Esophagus squamous epithelium (tissue), 5 donors: ENCODE data around the gene MRRF. TPM values are rescaled to one million over a fixed set of nuclear protein-coding genes. Genes with fewer than 3 reads are reported as not detected.

Source experiments
- DNase-seq: peaks from one replicate; lab custom pipeline; 2025; lab: John Stamatoyannopoulos, UW
- H3K27ac ChIP-seq, 4 donors: fragments of 200-600 bp; sonication (generic); one replicate each; pipeline ENCODE4 v1.5.1; 2016 to 2019; ENCODE audit warnings: mild to moderate bottlenecking in 1 of 4
- H3K27me3 ChIP-seq, 4 donors: fragments of 200-600 bp; sonication (generic); 1 replicate in 3 of 4; 2 replicates in 1 of 4; pipeline versions ENCODE4 v1.5.1 to v1.6.0; 2017 to 2021; ENCODE audit warnings: antibody characterized with exemption in 1 of 4
- H3K36me3 ChIP-seq, 3 donors: fragments of 200-600 bp; sonication (generic); one replicate each; pipeline ENCODE4 v1.5.1; 2016 to 2019
- H3K4me1 ChIP-seq, 3 donors: fragments of 200-600 bp; sonication (generic); one replicate each; pipeline ENCODE4 v1.5.1; 2017 to 2019
- H3K4me3 ChIP-seq, 4 donors: fragments of 200-600 bp; sonication (generic); 1 replicate in 3 of 4; 2 replicates in 1 of 4; pipeline ENCODE4 v1.5.1; 2016 to 2019; ENCODE audit warnings: mild to moderate bottlenecking in 2 of 4, moderate library complexity in 1 of 4
- H3K9me3 ChIP-seq, 3 donors: fragments of 200-600 bp; sonication (generic); one replicate each; pipeline ENCODE4 v1.5.1; 2016 to 2019
- POLR2A ChIP-seq, 4 donors: fragments of 450-650 bp; IDR thresholded peaks; one replicate each; pipeline ENCODE4 v1.6.1; 2017; ENCODE audit warnings: antibody characterized with exemption in 4 of 4, mild to moderate bottlenecking in 4 of 4, moderate library complexity in 3 of 4
- WGBS, 2 donors: methylation state at CpG; one replicate each; pipeline ENCODE4 v1.1.5; 2018; 5-methylcytosine and 5-hydroxymethylcytosine counted together
- intact Hi-C: fragments of 100-400 bp; cut with DNase I; formaldehyde crosslinking; loops from one replicate; pipeline ENCODE4 v1.15.0; 2022
- total RNA-seq, 4 donors: library from RNA; depleted of rRNA; stranded (reverse); fragments of >200 nt; gene quantifications; one replicate each; pipeline ENCODE4 v1.1.0, GENCODE V29; 2016
- TF ChIP-seq, protein P1 (sequence below), 6 experiments: fragments of 450-650 bp in 4 of 6; fragments of 200-600 bp in 2 of 6; sonication (generic) in 2 of 6; IDR thresholded peaks; one replicate each; pipeline ENCODE4 v1.5.1; 2016 to 2019; ENCODE audit warnings: antibody characterized with exemption in 6 of 6, mild to moderate bottlenecking in 4 of 6, moderate library complexity in 4 of 6
- donor health status: DM: yes; HTN: yes; CAD: no.

MRRF gene
- total RNA-seq, 4 donors from 2014 or later, result 23.9 to 48.6 (median 40.4) TPM

DNA sequence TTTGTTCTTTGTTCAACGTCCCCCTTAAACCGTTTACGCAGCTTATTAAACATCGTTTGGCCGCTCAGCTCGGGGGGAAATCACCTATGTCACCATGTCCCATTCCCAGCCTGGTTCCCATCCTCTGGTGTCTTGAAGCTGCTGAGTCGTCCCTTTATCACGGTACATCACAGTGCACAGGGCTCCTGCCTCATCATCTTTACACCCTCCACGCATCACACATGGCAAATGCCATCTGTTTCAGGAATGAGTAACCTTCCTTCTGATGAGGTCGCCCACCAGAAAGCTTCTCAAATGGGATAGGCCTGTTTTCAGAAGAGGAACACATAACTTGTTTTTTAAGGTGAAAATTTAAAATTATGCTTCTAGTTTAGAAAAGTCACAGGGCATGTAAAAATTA is 28.0 kb upstream of the MRRF start:
- Histone ChIP-seq H3K4me3 (no peak overlapping the region), H3K4me1 (no peaks in the 10 kb centered on the region), H3K9me3 (no peaks in the 10 kb centered on the region), H3K27me3 (peaks cover 0 to 15% (median under 1%) of the 10 kb centered on the region in 4 donors), H3K36me3 (peaks cover 0 to 38% (median 14%) of the 10 kb centered on the region in 3 donors), H3K27ac (no peak overlapping the region)
- no peak for DNase-seq
- 80 to 82% methylated on average over 10 of the region's 10 CpGs for WGBS, 2 donors
- TF ChIP-seq POLR2A (IDR thresholded peaks at IDR 0.05), result no peak
- TF ChIP-seq, protein P1, sequence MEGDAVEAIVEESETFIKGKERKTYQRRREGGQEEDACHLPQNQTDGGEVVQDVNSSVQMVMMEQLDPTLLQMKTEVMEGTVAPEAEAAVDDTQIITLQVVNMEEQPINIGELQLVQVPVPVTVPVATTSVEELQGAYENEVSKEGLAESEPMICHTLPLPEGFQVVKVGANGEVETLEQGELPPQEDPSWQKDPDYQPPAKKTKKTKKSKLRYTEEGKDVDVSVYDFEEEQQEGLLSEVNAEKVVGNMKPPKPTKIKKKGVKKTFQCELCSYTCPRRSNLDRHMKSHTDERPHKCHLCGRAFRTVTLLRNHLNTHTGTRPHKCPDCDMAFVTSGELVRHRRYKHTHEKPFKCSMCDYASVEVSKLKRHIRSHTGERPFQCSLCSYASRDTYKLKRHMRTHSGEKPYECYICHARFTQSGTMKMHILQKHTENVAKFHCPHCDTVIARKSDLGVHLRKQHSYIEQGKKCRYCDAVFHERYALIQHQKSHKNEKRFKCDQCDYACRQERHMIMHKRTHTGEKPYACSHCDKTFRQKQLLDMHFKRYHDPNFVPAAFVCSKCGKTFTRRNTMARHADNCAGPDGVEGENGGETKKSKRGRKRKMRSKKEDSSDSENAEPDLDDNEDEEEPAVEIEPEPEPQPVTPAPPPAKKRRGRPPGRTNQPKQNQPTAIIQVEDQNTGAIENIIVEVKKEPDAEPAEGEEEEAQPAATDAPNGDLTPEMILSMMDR (IDR thresholded peaks at IDR 0.05), result no peak
- intact Hi-C loops, result no loop called here

DNA sequence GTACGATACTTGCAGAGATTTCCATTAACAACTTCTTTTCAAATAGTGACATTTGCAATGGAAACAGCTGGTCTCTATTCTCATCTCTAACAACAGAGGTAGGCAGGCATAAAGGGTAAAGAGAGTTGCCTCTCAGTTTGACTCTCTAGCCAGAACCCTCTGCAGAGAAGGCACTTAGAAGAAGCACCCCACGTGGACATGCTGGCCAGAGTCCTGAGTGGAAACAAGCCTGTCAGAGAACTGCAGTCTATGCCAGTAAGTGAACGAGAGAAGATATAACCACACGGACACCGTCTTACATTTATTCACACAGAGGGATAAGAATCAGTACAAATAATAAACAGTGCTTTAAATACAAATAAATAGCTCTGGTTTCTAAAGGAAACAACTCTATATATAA is 25.0 kb upstream of the MRRF start:
- no peak for DNase-seq
- intact Hi-C loops, result no loop called here

DNA sequence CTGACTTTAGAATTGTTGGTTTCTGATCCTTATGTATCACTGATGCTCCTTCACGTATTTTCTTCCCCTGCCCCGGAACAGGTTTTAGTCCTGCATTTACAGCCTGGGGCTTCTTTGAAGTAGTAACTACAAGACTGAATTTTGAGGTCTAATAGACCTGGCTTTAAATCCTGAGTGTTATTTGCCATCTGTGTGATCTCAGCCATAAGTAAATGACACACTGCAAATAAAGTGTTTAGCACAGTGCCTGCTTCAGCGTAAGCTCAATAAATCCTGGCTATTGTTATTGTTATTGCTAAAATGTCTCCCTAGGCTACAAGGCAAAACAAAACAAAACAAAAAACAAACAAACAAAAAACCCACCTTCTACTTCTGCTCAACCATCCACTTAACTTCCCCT is 20.3 kb upstream of the MRRF start:
- Histone ChIP-seq H3K9me3 (no peaks in the 10 kb centered on the region), H3K4me3 (no peak overlapping the region), H3K36me3 (peaks cover 12 to 100% (median 29%) of the 10 kb centered on the region in 3 donors), H3K27ac (no peak overlapping the region), H3K27me3 (no peaks in the 10 kb centered on the region), H3K4me1 (no peaks in the 10 kb centered on the region)
- no peak for DNase-seq
- WGBS, 2 donors, result 90 to 93% methylated on average over 3 of the region's 3 CpGs
- intact Hi-C loops, result no loop called here
- TF ChIP-seq POLR2A (IDR thresholded peaks at IDR 0.05), result no peak
- TF ChIP-seq, protein P1 (IDR thresholded peaks at IDR 0.05), result no peak

More for the DNA sequence above, 25.0 kb upstream of the MRRF start:
- no peak for TF ChIP-seq POLR2A (IDR thresholded peaks at IDR 0.05)
- TF ChIP-seq, protein P1 (IDR thresholded peaks at IDR 0.05), result no peak
- H3K4me1 ChIP-seq, result no peaks in the 10 kb centered on the region
- H3K4me3 ChIP-seq, result no peak overlapping the region
- H3K27me3 ChIP-seq, result no peaks in the 10 kb centered on the region
- H3K9me3 ChIP-seq, result no peaks in the 10 kb centered on the region
- no peak overlapping the region for H3K27ac ChIP-seq
- 73 to 78% methylated on average over 5 of the region's 5 CpGs for WGBS, 2 donors
- H3K36me3 ChIP-seq, result peaks cover 0 to 69% (median 22%) of the 10 kb centered on the region in 3 donors

DNA sequence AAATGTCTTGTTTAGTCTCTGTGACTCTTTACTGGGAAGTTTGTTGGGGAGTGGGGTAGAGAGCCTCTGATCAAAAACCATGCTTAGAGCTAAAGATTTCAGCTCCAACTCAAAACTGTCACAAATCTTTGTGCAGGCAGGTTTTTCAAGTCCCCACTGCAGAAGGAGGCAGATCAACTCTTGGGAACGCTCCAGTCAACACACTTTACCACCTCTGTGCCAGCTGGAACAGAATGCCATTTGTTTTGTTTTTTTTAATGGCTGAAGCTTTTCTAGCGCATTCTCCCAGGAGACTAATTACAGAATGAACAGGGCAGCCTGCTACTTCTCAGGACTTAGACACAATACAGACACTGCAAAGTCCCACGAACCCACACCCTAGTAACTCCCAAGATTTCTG is 18.0 kb upstream of the MRRF start:
- TF ChIP-seq POLR2A (IDR thresholded peaks at IDR 0.05), result no peak
- TF ChIP-seq, protein P1 (IDR thresholded peaks at IDR 0.05), result no peak
- Histone ChIP-seq H3K9me3 (no peaks in the 10 kb centered on the region), H3K4me3 (no peak overlapping the region), H3K27me3 (no peaks in the 10 kb centered on the region), H3K4me1 (no peaks in the 10 kb centered on the region), H3K27ac (no peak overlapping the region), H3K36me3 (peaks cover 12 to 100% (median 29%) of the 10 kb centered on the region in 3 donors)
- intact Hi-C loops, result no loop called here
- DNase-seq, result no peak
- WGBS, 2 donors, result 81 to 90% methylated on average over 2 to 3 of the region's 3 CpGs

DNA sequence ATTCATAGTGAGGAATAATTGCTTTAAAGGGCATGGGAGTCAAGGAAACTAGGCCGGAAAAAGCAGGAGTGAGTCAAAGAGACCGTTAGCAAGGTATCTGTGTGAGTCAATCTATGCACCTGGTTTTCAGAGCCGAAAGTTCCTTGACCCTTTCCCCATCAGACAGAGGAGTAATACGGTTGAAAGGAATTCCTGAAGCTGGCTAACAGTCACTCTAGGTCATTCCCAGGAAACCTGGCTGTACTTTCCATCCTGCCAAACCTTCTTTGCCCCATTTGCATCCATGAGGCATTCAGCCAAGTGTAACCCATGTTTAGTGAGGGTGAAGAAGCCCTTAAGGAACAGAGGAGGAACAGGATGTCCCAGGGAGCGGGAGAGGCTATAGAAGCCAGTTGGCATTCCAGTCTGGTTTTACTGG is 16.2 kb upstream of the MRRF start:
- intact Hi-C loops, result no loop called here
- Histone ChIP-seq H3K4me3 (no peak overlapping the region), H3K36me3 (peaks cover 12 to 100% (median 27%) of the 10 kb centered on the region in 3 donors), H3K27me3 (no peaks in the 10 kb centered on the region), H3K9me3 (no peaks in the 10 kb centered on the region), H3K4me1 (no peaks in the 10 kb centered on the region), H3K27ac (peak overlapping the region in 1 of 4 donors; percentile 17)
- no peak for DNase-seq
- no peak for TF ChIP-seq POLR2A (IDR thresholded peaks at IDR 0.05)
- TF ChIP-seq, protein P1 (IDR thresholded peaks at IDR 0.05), result no peak
- WGBS, 2 donors, result 83 to 87% methylated on average over 5 of the region's 5 CpGs
